ENCODE results near the gene PLAC9.
"Not testable (repeated sequence)": the region's sequence is repeated elsewhere in the genome, so short reads cannot be mapped to it uniquely, and the experiment has no call there.

The PLAC9 gene

GRCh38 chr10:80122746-80123145 is 9.8 kb upstream of the PLAC9 start:
- H3K4me3 ChIP-seq (ENCODE audit: low read depth, low read length), result no peak overlapping the region
- TF ChIP-seq, protein P1, sequence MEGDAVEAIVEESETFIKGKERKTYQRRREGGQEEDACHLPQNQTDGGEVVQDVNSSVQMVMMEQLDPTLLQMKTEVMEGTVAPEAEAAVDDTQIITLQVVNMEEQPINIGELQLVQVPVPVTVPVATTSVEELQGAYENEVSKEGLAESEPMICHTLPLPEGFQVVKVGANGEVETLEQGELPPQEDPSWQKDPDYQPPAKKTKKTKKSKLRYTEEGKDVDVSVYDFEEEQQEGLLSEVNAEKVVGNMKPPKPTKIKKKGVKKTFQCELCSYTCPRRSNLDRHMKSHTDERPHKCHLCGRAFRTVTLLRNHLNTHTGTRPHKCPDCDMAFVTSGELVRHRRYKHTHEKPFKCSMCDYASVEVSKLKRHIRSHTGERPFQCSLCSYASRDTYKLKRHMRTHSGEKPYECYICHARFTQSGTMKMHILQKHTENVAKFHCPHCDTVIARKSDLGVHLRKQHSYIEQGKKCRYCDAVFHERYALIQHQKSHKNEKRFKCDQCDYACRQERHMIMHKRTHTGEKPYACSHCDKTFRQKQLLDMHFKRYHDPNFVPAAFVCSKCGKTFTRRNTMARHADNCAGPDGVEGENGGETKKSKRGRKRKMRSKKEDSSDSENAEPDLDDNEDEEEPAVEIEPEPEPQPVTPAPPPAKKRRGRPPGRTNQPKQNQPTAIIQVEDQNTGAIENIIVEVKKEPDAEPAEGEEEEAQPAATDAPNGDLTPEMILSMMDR (IDR thresholded peaks at IDR 0.05; ENCODE audit: low read depth, low read length), result no peak
- TF ChIP-seq MYC (IDR thresholded peaks at IDR 0.05; ENCODE audit: low read depth, low read length), result no peak
- TF ChIP-seq, protein P2, sequence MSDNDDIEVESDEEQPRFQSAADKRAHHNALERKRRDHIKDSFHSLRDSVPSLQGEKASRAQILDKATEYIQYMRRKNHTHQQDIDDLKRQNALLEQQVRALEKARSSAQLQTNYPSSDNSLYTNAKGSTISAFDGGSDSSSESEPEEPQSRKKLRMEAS (IDR thresholded peaks at IDR 0.05; ENCODE audit: low read depth, low read length), result no peak
- TF ChIP-seq POLR2A (IDR thresholded peaks at IDR 0.05; ENCODE audit: extremely low read depth, insufficient read length), result no peak
- no peak for DNase-seq (ENCODE audit: low read depth)

- no peak overlapping the region for H3K4me3 ChIP-seq (ENCODE audit: low read depth, low read length)
- DNase-seq (ENCODE audit: low read depth), result no peak
- TF ChIP-seq, protein P2 (IDR thresholded peaks at IDR 0.05; ENCODE audit: low read depth, low read length), result no peak
- TF ChIP-seq, protein P1 (IDR thresholded peaks at IDR 0.05; ENCODE audit: low read depth, low read length), result no peak
- TF ChIP-seq MYC (IDR thresholded peaks at IDR 0.05; ENCODE audit: low read depth, low read length) (no peak), POLR2A (IDR thresholded peaks at IDR 0.05; ENCODE audit: extremely low read depth, insufficient read length) (no peak)
Observed at GRCh38 chr10:80126876-80127275, 5.7 kb upstream of the PLAC9 start.

DNA sequence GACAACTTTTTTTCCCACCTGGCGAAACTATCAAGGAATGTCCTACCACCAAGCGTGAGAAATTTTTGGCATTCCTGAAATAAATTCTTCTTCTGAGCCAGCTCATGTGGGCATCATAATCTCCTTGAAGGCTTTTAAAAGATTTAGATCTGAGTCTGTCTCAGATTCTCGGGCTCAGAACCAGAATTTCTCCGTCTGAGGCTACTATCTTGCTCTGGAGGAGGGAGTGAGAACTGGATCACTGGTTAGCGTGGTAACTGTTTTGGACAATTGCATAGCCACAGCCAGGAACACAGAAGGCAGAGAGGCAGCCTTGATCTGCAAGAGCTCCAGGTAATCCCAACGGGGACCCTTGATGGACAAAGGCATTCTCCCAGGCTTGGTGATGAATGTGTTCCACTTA is 1.0 kb upstream of the PLAC9 start:
- H3K4me3 ChIP-seq (ENCODE audit: low read depth, low read length), result no peak overlapping the region
- TF ChIP-seq, protein P2 (IDR thresholded peaks at IDR 0.05; ENCODE audit: low read depth, low read length), result no peak
- TF ChIP-seq, protein P1 (IDR thresholded peaks at IDR 0.05; ENCODE audit: low read depth, low read length), result no peak
- TF ChIP-seq POLR2A (IDR thresholded peaks at IDR 0.05; ENCODE audit: extremely low read depth, insufficient read length), result no peak
- no peak for TF ChIP-seq MYC (IDR thresholded peaks at IDR 0.05; ENCODE audit: low read depth, low read length)
- DNase-seq (ENCODE audit: low read depth), result no peak

DNA sequence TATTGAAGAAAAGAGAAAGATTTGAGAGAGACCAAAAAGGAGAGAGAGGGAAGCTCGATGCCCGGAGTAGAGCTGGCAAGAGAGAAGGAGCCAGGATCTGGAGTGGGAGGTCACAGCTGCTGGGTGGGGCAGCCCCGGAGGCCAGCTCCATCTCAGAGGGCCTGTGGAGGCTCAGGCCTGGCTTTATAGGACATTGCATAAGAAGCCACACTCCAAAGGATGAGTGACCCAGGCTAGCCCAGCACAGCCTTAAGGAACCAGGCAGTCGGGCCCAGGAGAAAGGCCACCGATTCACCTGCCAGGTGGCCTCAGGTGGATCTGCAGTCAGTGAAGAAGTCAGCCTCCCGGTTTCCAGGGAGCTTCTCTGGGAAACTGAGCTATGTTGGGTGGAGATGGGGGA is 676 bp downstream of the PLAC9 start:
- no peak for DNase-seq (ENCODE audit: low read depth)

GRCh38 chr10:80133687-80134086 is 1.2 kb downstream of the PLAC9 start:
- not testable (repeated sequence) for H3K4me3 ChIP-seq (ENCODE audit: low read depth, low read length); DNase-seq (ENCODE audit: low read depth)

More for the DNA sequence above, 676 bp downstream of the PLAC9 start:
- H3K4me3 ChIP-seq (ENCODE audit: low read depth, low read length), result no peak overlapping the region
- no peak for TF ChIP-seq MYC (IDR thresholded peaks at IDR 0.05; ENCODE audit: low read depth, low read length)
- TF ChIP-seq, protein P1 (IDR thresholded peaks at IDR 0.05; ENCODE audit: low read depth, low read length), result no peak
- TF ChIP-seq POLR2A (IDR thresholded peaks at IDR 0.05; ENCODE audit: extremely low read depth, insufficient read length), result no peak

- TF ChIP-seq, protein P2 (IDR thresholded peaks at IDR 0.05; ENCODE audit: low read depth, low read length), result no peak
- TF ChIP-seq, protein P1 (IDR thresholded peaks at IDR 0.05; ENCODE audit: low read depth, low read length), result no peak
- no peak for TF ChIP-seq MYC (IDR thresholded peaks at IDR 0.05; ENCODE audit: low read depth, low read length)
- TF ChIP-seq POLR2A (IDR thresholded peaks at IDR 0.05; ENCODE audit: extremely low read depth, insufficient read length), result no peak
- DNase-seq (ENCODE audit: low read depth), result no peak
- no peak overlapping the region for H3K4me3 ChIP-seq (ENCODE audit: low read depth, low read length)
Observed at GRCh38 chr10:80136134-80136571, 3.6 kb downstream of the PLAC9 start.
